Suppressor macrophage treated with lipopolysaccharide for 1 hour (primary cell): ENCODE results near the gene CYP4F12.
"Not testable (repeated sequence)": the region's sequence is repeated elsewhere in the genome, so short reads cannot be mapped to it uniquely, and the experiment has no call there.

Experiments
- DNase-seq, 3 donors: peaks; one replicate each; pipeline ENCODE4 v3.0.0-alpha.2; 2020 to 2022

CYP4F12 gene

DNA sequence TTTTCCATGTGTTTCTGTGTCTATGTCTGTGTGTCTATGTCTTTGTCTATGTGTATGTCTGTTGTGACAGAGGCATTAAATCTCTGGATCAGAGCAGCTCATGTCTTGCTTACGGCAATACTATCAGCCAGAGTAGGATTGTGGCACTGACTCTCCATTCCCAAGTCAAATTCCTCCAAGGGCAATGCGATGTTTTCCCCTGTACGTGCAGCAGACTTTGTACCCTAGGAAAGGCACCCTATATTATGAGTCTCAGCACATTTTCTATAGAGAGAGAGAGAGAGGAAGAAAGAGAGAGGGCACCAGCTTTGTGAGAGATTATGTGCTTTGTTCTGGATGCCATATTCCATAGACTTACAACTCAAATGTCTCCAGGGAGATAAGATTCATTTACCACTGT, 21.1 kb upstream of the CYP4F12 start:
- no peak for DNase-seq

DNA sequence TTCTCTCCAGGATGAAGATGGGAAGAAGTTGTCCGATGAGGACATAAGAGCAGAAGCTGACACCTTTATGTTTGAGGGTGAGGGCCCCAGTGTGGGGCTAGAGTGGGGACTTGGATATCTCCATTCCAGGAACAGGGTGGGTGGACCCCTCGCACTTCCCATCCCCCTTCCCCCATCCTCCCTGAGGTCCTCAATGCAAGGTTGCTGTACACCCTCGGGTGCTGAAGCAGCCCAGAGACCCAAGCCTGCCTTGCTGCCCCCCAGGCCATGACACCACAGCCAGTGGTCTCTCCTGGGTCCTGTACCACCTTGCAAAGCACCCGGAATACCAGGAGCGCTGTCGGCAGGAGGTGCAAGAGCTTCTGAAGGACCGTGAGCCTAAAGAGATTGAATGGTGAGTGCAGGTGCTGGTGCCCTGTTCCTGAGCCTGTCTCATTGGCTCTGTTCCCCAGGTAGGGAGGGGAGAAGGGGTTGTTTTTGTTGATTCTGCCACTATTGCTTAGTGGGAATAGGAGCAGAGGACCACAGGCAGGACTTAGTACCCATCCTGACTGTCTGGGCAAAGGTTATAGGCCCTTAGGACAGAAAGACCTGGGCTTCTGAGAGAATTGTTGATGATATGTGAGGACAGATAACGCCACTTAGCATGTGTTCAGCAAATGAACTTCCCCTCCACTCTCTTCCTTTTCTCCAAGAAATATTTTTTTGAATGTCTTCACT, 20.2 kb upstream of the CYP4F12 start:
- no peak for DNase-seq

DNA sequence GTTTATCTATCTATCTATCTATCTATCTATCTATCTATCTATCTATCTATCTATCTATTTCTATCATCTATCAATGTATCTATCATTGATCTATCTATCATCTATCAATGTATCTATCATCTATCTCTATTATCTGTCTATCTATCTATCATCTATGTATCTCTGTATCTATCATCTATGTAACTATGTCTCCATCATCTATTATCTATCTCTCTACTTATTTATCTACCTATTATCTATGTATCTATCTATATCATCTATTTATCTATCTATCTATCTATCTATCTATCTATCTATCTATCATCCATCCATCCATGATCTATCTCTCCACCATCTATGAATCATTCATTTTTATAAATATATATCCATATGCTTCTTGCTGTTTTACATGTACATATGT, 16.4 kb upstream of the CYP4F12 start:
- no peak for DNase-seq

DNA sequence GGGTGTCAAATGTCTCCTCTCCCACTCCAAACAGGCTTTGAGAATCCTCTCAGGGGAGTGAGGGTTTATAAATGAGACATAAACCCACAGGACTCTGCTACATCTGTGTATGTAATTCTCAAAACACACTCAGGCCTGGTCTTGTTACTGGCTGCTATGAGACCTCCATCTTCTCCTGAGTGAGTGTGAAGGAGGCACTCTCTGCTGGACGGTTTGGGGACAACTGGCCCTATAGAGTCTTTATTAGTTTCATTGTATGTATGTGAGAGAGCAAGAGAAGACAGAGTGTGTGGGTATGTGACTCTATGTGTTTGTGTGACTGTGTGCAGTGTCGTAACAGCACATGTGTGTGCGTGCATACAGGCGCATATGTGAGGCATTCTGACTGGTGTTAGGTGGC, 9.6 kb upstream of the CYP4F12 start:
- DNase-seq: no peak

DNA sequence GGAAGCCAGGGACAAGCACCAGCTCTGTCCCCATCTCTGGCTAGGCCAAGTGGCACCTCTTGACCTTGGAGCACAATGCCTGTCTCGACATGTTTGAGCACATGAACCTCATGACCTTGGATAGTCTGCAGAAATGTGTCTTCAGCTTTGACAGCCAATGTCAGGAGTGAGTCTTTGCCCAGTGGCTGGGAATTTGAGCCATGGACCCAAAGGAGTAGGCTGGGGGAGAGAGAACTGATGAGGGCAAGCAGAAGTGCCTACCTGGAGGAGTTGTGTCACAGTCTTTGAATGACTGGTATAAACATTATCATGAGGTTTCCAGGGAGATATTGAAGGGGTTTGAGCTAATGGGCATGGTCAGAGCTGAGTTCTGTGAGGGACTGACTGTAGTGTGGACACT, 6.7 kb upstream of the CYP4F12 start:
- DNase-seq: no peak

DNA sequence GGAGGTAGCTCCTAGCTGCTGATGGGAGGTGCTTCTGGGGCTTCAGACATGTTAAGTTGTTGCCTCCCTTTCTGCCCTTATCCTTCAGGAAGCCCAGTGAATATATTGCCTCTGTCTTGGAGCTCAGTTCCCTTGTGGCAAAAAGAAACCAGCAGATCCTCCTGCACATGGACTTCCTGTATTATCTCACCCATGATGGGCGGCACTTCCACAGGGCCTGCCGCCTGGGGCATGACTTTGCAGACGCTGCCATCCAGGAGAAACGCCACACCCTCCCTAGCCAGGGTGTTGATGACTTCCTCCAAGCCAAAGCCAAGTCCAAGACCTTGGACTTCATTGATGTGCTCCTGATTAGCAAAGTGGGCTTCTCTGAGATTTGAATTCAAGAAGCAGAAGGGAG, 6.0 kb upstream of the CYP4F12 start:
- peak; percentile 58 to 68 (median 66) for DNase-seq

DNA sequence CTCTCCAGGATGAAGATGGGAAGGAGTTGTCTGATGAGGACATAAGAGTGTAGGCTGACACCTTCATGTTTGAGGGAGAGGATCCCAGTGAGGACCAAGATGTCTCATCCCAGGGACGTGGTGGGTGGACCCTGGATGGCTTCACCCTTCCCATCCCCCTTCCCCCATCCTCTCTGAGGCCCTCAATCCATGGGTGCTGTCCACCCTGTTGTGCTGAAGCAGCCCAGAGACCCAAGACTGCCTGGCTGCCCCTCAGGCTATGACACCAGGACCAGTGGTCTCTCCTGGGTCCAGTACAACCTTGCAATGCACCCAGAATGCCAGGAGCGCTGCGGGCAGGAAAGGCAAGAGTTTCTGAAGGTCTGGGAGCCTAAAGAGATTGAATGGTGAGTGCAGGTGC, 3.4 kb upstream of the CYP4F12 start:
- DNase-seq: no peak

DNA sequence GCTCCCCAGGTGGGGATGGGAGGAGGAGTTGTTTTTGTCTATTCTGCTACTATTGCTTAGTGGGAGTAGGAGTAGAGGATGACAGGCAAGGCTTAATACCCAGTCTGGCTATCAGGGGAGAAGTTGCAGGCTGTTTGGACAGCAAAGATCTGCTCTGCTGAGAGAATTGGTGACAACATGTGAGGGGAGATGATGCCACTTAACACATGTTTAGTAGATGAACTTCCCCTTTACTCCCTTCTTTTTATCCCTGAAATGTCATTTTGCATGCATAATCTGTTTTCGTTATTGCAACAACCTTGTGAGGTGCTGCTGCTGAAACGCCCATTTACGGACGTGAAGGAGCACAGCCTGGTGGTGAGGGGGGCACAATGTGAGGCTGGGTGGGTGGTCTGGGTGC, 3.0 kb upstream of the CYP4F12 start:
- DNase-seq: peak in 2 of 3 donors; percentile 17 to 43

DNA sequence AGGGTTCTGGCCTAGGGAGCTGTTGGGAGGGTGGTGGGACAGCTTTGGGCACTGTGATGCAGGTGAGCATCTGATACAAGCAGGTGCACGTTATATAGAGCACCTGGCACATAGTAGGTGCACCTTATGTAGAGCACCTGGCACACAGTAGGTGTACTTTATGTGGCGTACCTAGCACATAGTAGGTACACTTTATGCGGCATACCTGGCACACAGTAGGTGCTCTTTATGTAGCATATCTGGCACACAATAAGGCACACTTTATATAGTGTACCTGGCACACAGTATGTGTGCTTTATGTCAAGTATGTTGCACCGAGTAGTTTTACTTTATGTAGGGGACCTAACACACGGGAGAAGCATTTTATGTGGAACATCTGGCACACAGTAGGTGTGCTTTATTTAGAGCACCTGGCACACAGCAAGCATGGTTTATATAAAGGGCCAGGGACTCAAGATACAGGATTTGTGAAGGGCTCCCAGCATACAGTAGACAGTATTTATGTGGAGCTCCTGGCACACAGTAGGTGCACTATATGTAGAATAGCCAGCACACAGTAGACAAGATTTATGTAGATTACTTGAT, 1.6 kb upstream of the CYP4F12 start:
- no peak for DNase-seq

DNA sequence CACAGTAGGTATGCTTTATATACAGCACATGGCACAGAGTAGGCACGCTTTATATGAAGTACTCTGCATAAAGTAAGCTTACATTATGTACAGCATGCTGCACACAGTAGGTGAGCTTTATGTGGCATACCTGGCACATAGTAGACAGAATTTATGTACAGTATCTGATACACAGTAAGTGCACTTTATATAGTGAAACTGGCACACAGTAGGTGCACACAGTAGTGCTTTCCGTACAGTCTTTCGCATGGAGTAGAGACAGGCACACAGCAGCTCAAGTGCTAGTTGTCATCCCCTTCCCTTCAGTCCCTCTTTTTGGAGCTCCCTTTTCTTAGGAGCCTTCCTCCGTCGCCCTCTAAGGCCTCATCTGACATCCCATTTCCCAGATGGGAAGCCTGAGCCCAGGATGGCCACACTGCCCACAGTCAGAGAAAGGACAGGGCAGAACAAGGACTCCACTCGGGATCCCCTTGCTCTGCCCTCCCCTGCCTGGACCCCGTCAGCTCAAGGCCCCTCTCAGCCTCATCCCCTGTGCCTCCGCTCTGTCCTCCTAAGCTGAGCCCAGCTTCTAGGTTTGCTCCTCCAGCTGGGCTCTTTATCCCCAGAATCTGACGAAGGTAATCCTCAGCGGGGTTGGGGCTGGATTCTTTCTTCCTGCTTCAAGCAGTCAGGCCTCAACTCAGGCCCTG, 852 bp upstream of the CYP4F12 start:
- no peak for DNase-seq

DNA sequence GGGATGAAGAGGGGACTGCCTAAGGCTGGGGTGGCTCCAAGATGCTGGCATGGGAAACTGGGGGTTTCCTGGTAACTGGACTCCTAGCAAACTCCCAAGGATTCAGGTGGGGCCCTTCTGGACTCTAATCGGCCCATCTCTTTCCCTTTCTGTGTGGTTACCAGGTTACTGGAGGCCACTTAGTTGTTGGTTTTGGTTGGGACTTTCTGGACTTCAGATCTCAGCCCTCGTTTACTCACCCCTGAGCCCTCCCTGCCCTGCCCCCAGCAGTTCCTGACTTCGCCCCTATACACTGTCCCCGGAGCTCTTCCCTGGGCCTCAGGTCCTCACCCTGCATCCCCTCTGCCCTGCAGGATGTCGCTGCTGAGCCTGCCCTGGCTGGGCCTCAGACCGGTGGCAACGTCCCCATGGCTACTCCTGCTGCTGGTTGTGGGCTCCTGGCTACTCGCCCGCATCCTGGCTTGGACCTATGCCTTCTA, 328 bp downstream of the CYP4F12 start:
- DNase-seq: no peak

DNA sequence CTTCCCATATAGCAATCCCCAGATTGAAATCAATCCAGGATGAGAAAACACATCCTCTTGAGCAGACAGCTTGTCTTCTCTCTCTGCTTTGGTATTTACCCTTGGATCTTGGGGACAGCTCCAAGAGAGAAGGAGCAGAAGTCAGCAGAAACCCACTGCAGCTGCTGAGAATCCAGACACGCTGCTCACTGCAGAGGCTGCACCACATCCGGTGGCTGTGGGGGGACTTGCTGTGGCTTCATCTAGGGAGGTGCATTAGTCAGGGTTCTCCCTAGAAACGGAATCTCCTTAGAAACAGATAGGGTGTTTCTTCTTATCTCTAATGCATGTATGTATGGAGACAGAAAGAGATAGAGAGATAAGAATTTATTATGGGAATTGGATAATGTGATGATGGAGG, 2.7 kb downstream of the CYP4F12 start:
- DNase-seq: no peak

DNA sequence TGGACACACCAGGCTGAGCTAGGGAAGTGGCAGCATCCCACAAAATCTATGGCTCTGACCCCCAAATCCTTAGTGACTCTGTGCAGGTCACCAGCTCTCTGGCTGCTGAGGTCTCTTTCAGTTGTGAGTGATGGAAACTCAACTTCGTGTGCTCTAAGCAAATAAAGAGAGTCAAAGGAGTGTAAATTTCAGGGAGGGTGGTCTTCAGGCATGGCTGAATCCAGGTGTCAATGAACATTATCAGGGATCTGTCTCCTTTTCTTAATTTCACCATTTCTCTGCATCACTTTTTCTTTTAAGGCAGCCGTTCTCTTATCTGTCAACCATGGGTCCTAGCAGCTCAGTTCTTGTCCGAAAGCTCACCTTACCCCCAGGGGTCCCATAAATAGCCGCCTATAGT, 6.2 kb downstream of the CYP4F12 start:
- no peak for DNase-seq

DNA sequence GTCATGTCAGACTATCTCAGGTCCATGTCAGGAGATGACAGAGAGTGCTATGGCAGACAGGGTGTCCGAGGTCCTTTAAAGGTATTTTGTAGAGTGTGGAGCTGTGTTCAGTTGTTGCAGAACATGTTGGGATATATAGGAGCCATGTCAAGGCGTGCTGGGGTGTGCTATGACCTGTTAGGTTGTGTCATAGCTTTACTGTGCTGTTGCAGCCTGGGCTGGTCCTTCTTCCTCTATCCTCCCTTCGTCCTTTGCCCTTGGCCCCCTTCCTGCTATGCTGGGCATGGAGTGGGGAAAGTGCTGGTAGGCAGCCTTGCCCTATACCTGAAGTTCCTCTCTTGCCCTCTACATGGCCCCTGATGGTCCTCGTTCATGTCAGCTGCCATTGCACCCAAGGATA, 7.0 kb downstream of the CYP4F12 start:
- DNase-seq: not testable (repeated sequence)

DNA sequence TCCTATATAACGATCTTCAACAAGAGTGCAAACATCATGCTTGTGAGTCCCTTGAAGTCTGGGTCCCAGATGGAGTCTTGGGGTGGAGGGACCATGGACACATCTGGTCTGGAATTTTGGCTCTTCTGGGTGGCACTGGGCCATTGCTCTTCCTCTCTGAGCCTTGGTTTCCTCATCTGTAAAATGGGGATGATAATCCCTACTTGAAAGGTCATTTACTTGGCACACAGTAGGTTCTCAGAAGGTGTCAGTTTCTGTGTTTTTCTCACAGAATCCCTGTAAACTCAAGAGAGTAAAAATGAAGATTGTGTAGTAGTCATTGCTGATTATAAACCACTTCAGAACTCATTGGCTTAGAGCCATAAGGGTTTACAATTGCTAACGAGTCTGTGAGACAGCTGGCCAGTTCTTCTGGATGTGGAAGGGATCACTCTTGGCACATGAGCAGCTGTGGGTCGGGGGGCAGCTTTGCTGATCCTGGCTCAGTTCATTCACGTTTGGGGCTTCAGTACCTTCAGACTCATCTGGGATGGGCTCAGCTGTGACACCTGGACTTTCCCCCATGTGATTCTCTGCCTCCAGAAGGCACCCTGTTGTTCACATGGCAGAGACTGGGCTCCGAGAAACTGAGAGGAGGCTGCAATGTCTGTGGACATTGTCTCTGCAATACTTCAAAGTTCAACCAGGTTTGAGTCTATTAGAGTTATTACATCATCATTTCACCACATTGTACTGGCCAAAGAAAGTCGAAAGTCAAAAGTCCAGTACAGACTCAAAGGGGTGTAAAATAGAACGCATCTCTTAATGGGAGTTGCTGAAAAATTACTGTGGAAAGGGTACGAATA, 7.8 kb downstream of the CYP4F12 start:
- no peak for DNase-seq

DNA sequence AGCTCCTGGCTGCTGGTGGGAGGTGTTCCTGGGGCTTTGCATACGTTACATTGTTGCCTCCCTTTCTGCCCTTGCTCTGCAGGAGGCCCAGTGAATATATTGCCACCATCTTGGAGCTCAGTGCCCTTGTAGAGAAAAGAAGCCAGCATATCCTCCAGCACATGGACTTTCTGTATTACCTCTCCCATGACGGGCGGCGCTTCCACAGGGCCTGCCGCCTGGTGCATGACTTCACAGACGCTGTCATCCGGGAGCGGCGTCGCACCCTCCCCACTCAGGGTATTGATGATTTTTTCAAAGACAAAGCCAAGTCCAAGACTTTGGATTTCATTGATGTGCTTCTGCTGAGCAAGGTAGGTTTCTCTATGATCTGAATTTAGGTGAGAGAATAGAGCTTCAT, 10.5 kb downstream of the CYP4F12 start:
- DNase-seq: no peak

DNA sequence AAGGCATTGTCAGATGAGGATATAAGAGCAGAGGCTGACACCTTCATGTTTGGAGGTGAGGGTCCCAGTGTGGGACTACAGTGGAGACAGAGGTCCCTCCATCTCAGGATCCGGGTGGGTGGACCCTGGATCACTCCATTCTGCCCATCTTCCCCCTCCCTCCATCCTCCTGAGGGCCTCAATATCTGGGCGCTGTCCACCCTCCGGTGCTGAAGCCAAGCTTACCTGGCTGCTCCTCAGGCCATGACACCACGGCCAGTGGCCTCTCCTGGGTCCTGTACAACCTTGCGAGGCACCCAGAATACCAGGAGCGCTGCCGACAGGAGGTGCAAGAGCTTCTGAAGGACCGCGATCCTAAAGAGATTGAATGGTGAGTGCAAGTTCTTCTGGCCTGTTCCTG, 11.9 kb downstream of the CYP4F12 start:
- DNase-seq: peak in 1 of 3 donors; percentile 18

DNA sequence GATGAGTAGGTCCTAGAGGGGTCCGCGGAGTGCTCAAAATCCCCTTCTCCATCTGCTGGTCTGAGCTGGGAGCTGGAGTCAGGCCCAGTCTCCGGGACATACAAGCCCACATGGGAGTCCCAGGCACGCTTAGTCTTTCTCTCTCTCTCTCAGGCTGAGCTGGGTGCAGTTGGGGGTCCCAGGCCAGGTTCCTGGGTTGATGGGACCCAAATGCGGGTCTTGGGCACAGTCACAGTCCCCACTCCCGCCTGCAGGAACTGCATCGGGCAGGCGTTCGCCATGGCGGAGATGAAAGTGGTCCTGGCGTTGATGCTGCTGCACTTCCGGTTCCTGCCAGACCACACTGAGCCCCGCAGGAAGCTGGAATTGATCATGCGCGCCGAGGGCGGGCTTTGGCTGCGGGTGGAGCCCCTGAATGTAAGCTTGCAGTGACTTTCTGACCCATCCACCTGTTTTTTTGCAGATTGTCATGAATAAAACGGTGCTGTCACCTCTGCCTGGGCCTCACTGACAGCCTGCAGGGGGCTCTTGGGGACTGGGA, 23.8 kb downstream of the CYP4F12 start:
- no peak for DNase-seq

DNA sequence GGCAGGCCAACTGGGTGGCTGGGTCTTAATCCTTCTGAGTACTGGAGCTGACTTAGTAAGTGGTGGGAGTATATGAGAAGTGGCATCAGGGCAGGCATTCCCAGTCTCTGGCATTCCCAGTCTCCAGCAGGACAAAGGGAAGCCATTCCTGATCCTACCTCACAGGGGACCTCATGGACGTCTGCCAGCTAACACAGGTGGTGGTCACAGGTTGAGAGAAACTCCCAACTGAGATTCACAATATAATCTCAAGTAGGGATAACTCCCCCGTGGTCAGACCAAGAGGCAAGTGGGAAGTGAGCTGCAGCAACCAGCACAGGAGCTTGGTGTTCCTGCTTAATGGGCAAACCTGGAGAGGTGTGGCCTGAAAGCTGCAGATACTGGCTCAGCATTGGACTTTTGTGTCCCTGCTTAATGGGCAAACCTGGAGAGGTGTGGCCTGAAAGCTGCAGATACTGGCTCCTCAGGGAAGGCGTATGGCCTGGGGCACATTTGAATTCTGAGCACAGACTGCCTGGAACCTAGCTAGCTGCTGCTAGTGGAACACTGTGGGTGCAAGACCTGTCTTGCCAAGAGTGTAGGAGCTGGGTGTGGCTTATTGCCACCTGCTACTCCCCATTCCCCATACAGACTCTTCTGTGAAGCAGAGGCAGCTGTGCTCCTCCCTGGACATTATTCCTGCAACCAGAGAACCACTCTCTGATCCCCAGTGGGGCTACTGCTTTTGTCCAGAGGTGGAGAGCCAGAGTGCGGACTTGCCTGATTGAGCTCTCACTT, 29.1 kb downstream of the CYP4F12 start:
- no peak for DNase-seq

DNA sequence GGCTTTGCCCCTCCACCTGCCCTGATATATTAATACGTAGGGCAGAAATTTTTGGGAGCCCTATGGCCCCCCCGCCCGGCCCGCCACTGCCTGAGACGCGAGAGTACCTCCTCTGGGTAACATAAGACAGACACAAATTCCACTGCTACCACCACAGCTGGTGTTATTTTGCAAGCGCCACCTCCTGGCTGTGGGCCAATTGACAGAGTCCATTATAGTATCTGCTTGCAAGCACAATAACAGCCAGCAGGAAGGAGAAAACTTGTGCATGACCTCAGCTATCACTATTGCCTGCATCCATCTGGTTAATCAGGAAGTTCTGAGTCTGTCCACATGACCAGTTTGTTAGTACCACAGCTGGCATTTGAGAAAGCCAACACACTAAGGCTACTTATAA, 29.6 kb downstream of the CYP4F12 start:
- peak; percentile 65 to 73 (median 66) for DNase-seq

DNA sequence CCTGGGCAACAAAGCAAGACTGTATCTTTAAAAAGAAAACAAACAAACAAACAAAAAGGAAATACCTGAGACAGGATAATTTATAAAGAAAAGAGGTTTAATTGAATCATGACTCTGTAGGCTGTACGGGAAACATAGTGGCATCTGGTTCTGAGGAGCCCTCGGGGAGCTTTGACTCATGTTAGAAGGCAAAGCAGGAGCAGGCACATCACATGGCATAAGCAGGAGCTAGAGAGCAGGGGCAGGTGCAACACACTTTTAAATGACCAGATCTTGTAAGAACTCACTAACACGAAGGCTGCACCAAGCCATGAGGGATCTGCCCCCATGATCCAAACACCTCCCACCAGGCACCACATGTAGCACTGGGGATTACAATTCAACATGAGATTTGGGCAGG, 41.8 kb downstream of the CYP4F12 start:
- no peak for DNase-seq

DNA sequence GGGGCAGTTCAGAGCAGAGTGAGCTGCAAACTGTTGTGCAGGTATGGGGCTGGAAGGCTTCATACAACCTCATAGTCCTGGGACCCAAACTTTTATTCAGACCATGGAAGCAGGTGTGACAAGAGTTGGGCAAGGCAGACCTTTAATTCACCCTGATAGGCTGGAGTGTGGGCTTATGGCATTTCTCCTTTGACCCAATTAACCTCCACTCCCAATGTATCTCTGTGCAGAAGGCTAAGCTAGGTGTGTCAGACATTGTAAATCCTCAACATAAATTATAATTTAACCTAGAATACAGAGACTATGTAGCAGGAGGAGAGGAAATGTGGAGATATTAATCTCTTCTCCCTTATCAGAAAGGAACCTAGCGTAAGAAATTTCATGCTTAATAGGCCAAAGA, 42.8 kb downstream of the CYP4F12 start:
- no peak for DNase-seq
